Measurements from ENCODE around the gene SIGLEC1. TPM values are rescaled to one million over a fixed set of nuclear protein-coding genes. Genes with fewer than 3 reads are reported as not detected.

Gene SIGLEC1
- total RNA-seq, 2 donors from 2014 or later: 0.08 TPM; not detected in 1

GRCh38 chr20:3669710-3670367 is 42.6 kb downstream of the SIGLEC1 start:
- no peak for DNase-seq (ENCODE audit: low spot score)
- Mint-ChIP-seq H3K36me3 (no peaks in the 10 kb centered on the region), H3K4me3 (no peak overlapping the region), H3K27ac (no peak overlapping the region), H3K4me1 (ENCODE audit: low read depth in 2 of 2) (peaks cover 22 to 28% of the 10 kb centered on the region in 2 donors), H3K27me3 (peaks cover 7 to 29% of the 10 kb centered on the region in 2 donors), H3K9me3 (no peaks in the 10 kb centered on the region)
- no peak for ATAC-seq

GRCh38 chr20:3667434-3668037 is 44.9 kb downstream of the SIGLEC1 start:
- no peak for DNase-seq (ENCODE audit: low spot score)
- H3K36me3 Mint-ChIP-seq: no peaks in the 10 kb centered on the region
- H3K27me3 Mint-ChIP-seq: peaks cover 6 to 28% of the 10 kb centered on the region in 2 donors
- peaks cover 24 to 29% of the 10 kb centered on the region in 2 donors for H3K4me1 Mint-ChIP-seq (ENCODE audit: low read depth in 2 of 2)
- ATAC-seq: no peak
- H3K27ac Mint-ChIP-seq: peak overlapping the region; percentile 45 to 49
- H3K9me3 Mint-ChIP-seq: no peaks in the 10 kb centered on the region
- H3K4me3 Mint-ChIP-seq: peak overlapping the region; percentile 36

- peaks cover 28% of the 10 kb centered on the region in 2 donors for H3K4me1 Mint-ChIP-seq (ENCODE audit: low read depth in 2 of 2)
- H3K27ac Mint-ChIP-seq: no peak overlapping the region
These were observed 48.5 kb downstream of the SIGLEC1 start for GRCh38 chr20:3663858-3664257.

GRCh38 chr20:3663031-3663701 is 49.2 kb downstream of the SIGLEC1 start, which contains the start of gene GFRA4:
TSS of gene GFRA4 (minus strand) at chr20:3663399. CDS start at chr20:3663399, 0 bp downstream.
- Mint-ChIP-seq H3K4me1 (ENCODE audit: low read depth in 2 of 2) (peaks cover 28 to 31% of the 10 kb centered on the region in 2 donors), H3K4me3 (no peak within 1 kb of the TSS), H3K36me3 (no peaks in the 10 kb centered on the region), H3K27ac (no peak within 1 kb of the TSS), H3K27me3 (peaks cover 27 to 28% of the 10 kb centered on the region in 2 donors), H3K9me3 (no peaks in the 10 kb centered on the region)
- ATAC-seq (no peak), DNase-seq (ENCODE audit: low spot score) (peak; percentile 28)

More at GRCh38 chr20:3663858-3664257, 48.5 kb downstream of the SIGLEC1 start:
- ATAC-seq (no peak), DNase-seq (ENCODE audit: low spot score) (no peak)
- Mint-ChIP-seq H3K27me3 (peaks cover 24 to 26% of the 10 kb centered on the region in 2 donors), H3K4me3 (no peak overlapping the region), H3K9me3 (no peaks in the 10 kb centered on the region), H3K36me3 (no peaks in the 10 kb centered on the region)

Other genes starting within 250 kb of the SIGLEC1 start
- gene ATRN, start 241.6 kb downstream of the SIGLEC1 start, total RNA-seq: 10 to 100 TPM; 15.7 to 16.5 TPM
- gene GFRA4, start 49.2 kb downstream of the SIGLEC1 start, total RNA-seq: not detected
- gene ADAM33, start 30.6 kb downstream of the SIGLEC1 start, total RNA-seq: not detected
- not detected for gene HSPA12B, start 20.1 kb upstream of the SIGLEC1 start, total RNA-seq
- 10 to 100 TPM; 29.5 to 89.2 TPM for gene ADISSP, start 55.2 kb upstream of the SIGLEC1 start, total RNA-seq
- gene SPEF1, start 68.8 kb upstream of the SIGLEC1 start, total RNA-seq: under 1 TPM; 0.24 to 0.36 TPM
- gene CENPB, start 74.1 kb upstream of the SIGLEC1 start, total RNA-seq: 100 to 1,000 TPM in 1 of 2 donors, 10 to 100 TPM in 1; 75.4 to 118 TPM
- 10 to 100 TPM; 38.9 to 84.1 TPM for gene CDC25B, start 83.7 kb upstream of the SIGLEC1 start, total RNA-seq
- 10 to 100 TPM; 13.5 to 19.7 TPM for gene AP5S1, start 107.9 kb upstream of the SIGLEC1 start, total RNA-seq
- 10 to 100 TPM; 38.6 to 45.2 TPM for gene MAVS, start 134.2 kb upstream of the SIGLEC1 start, total RNA-seq
- 10 to 100 TPM; 55.2 to 86.2 TPM for gene PANK2, start 176.8 kb upstream of the SIGLEC1 start, total RNA-seq